ENCODE measurements around the gene GALT. TPM values are rescaled to one million over a fixed set of nuclear protein-coding genes. Genes with fewer than 3 reads are reported as not detected.

The GALT gene
- total RNA-seq, result 11.3 and 13.6 TPM in 2 replicates

GRCh38 chr9:34646211-34647083 is at the start of gene GALT:
Gene GALT (plus strand): TSS chr9:34646675. CDS start chr9:34646705, 30 bp downstream.
- peaks cover 1% of the 10 kb centered on the region for H3K36me3 ChIP-seq (ENCODE audit: control insufficient read depth, insufficient read depth, low read length)
- no peak for FAIRE-seq
- peak; percentile 61 for DNase-seq (ENCODE audit: low read depth)
- no peaks in the 10 kb centered on the region for H3K27me3 ChIP-seq (ENCODE audit: control insufficient read depth, insufficient read depth, low read length)
- peak; percentile 63 for TF ChIP-seq CTCF (IDR thresholded peaks at IDR 0.05; ENCODE audit: insufficient read depth, low read length, severe bottlenecking)
- H3K4me3 ChIP-seq (ENCODE audit: low read depth, low read length), result peak within 1 kb of the TSS; percentile 77

DNA sequence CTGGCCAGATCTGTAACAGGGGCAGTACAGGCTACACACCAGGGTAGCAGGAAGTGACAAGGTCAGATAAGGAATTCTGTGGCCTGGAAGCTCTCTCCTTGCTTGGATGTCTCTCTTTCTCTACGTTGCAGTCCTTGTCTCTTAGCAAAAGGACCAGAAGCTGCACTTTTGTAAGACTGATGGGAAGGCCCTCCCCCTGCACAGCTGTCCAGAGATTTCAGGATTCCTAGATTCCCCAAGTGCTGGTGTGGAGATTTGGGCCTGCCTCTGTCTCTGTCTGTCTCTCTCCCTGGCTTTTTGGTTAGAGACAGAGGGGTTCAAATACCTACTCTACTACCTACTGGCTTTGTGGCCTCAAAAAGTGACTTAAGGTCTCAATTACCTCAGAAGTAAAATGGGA is 46.9 kb upstream of the GALT start:
- no peak for FAIRE-seq
- H3K4me3 ChIP-seq (ENCODE audit: low read depth, low read length), result no peak overlapping the region
- H3K36me3 ChIP-seq (ENCODE audit: control insufficient read depth, insufficient read depth, low read length), result no peaks in the 10 kb centered on the region
- no peak for TF ChIP-seq CTCF (IDR thresholded peaks at IDR 0.05; ENCODE audit: insufficient read depth, low read length, severe bottlenecking)
- H3K27me3 ChIP-seq (ENCODE audit: control insufficient read depth, insufficient read depth, low read length), result no peaks in the 10 kb centered on the region
- DNase-seq (ENCODE audit: low read depth), result no peak

- Histone ChIP-seq H3K4me3 (ENCODE audit: low read depth, low read length) (no peak overlapping the region), H3K36me3 (ENCODE audit: control insufficient read depth, insufficient read depth, low read length) (no peaks in the 10 kb centered on the region), H3K27me3 (ENCODE audit: control insufficient read depth, insufficient read depth, low read length) (no peaks in the 10 kb centered on the region)
- DNase-seq (ENCODE audit: low read depth) (peak; percentile 97), FAIRE-seq (peak; percentile 82)
- TF ChIP-seq CTCF (IDR thresholded peaks at IDR 0.05; ENCODE audit: insufficient read depth, low read length, severe bottlenecking), result no peak
Observed at GRCh38 chr9:34600908-34601307, 45.6 kb upstream of the GALT start.

GRCh38 chr9:34601937-34602573 is 44.4 kb upstream of the GALT start:
- no peak for TF ChIP-seq CTCF (IDR thresholded peaks at IDR 0.05; ENCODE audit: insufficient read depth, low read length, severe bottlenecking)
- no peaks in the 10 kb centered on the region for H3K36me3 ChIP-seq (ENCODE audit: control insufficient read depth, insufficient read depth, low read length)
- no peak for FAIRE-seq
- H3K27me3 ChIP-seq (ENCODE audit: control insufficient read depth, insufficient read depth, low read length), result no peaks in the 10 kb centered on the region
- no peak for DNase-seq (ENCODE audit: low read depth)
- no peak overlapping the region for H3K4me3 ChIP-seq (ENCODE audit: low read depth, low read length)

GRCh38 chr9:34603610-34604231 is 42.8 kb upstream of the GALT start:
- H3K4me3 ChIP-seq (ENCODE audit: low read depth, low read length), result no peak overlapping the region
- FAIRE-seq (no peak), DNase-seq (ENCODE audit: low read depth) (peak; percentile 63)
- H3K27me3 ChIP-seq (ENCODE audit: control insufficient read depth, insufficient read depth, low read length), result no peaks in the 10 kb centered on the region
- no peaks in the 10 kb centered on the region for H3K36me3 ChIP-seq (ENCODE audit: control insufficient read depth, insufficient read depth, low read length)
- peak; percentile 82 for TF ChIP-seq CTCF (IDR thresholded peaks at IDR 0.05; ENCODE audit: insufficient read depth, low read length, severe bottlenecking)
